Mucosa of descending colon (tissue), 3 donors: ENCODE measurements around the gene RPS6KA5. TPM values are rescaled to one million over a fixed set of nuclear protein-coding genes. Genes with fewer than 3 reads are reported as not detected.

Experiments
- ATAC-seq: fragments of 200-7000 bp; cut with Tn5 transposase; one replicate; pipeline ENCODE4 v1.9.1; 2020; ENCODE audit warnings: mild to moderate bottlenecking, moderate library complexity
- DNase-seq, 3 donors: peaks; one replicate each; pipeline ENCODE4 v3.0.0-alpha.2; 2020
- H3K36me3 ChIP-seq: fragments of 200-600 bp; one replicate; pipeline ENCODE4 v1.8.0; 2021; ENCODE audit warnings: low read depth, mild to moderate bottlenecking
- H3K4me1 ChIP-seq: fragments of 200-600 bp; one replicate; pipeline ENCODE4 v1.8.0; 2021; ENCODE audit warnings: low read depth, mild to moderate bottlenecking
- H3K4me3 ChIP-seq: fragments of 200-600 bp; one replicate; pipeline ENCODE4 v1.8.0; 2021; ENCODE audit warnings: mild to moderate bottlenecking
- H3K9me3 ChIP-seq: fragments of 200-600 bp; one replicate; pipeline ENCODE4 v1.8.0; 2021; ENCODE audit warnings: mild to moderate bottlenecking
- intact Hi-C, 2 donors: fragments of 100-400 bp; cut with DNase I in 1 of 2; cut with micrococcal nuclease in 1 of 2; formaldehyde crosslinking; loops; one replicate each; pipeline versions ENCODE4 v1.11.0 to v1.11.1; 2022; cut with DNase I, micrococcal nuclease
- total RNA-seq, 3 donors: library from RNA; stranded (reverse); fragmentation: NEBNext Ultra II Directional in 2 of 3; extraction: Animal tissue kit (Norgen Biotek cat#: 25700) in 2 of 3; gene quantifications; one replicate each; pipeline versions ENCODE4 v1.2.1 to v1.2.4, GENCODE V29; 2021 to 2023
- TF ChIP-seq, protein P1 (sequence below): fragments of 200-600 bp; IDR thresholded peaks from one replicate; pipeline ENCODE4 v1.8.0; 2022; ENCODE audit warnings: antibody characterized with exemption, mild to moderate bottlenecking
- donor health status: DM: no; HTN: no; CAD: no; lungs with moderate emphysema.
- donor health status: DM: no; HTN: no; CAD: no.
- donor health status: DM: no; HTN: yes; CAD: no.

The RPS6KA5 gene
- total RNA-seq, 3 donors from 2014 or later, result 25.0 to 41.5 (median 27.2) TPM

DNA sequence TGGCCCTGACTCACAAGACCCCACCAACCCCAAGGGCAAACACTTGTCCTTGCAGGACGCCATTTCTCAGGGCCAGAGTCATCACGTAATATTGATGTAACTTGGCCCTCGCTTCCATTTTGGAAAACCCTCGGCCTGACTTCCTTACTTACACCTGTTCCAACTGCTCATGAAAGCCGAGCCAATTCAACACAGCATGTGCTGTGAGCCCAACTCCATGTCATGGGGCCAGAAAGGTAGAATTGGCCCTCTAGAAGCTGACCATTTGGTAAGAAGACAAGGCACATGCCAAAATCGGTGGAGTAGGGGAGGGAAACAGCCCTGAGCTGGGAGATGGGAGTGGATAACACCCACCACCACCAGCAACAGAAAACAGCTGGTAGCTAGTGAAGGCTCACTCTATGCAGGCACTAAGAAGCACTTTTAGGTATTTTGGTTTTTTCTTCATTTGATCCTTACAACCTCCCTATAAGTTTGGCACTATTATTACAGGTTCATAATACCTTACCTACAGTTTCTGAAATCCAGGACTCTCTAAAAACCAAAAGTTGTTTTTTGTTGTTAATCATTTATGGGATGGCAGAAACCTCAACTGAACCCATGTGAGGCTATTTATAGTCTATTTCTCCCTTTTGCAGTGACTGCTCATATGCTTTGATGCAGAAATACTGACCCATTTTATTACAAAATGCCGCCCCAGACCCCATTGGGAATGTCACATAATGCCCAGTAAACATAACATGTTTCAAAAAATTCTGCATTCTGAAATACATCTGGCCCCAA is 250.7 kb downstream of the RPS6KA5 start:
- H3K4me3 ChIP-seq, result no peak overlapping the region
- DNase-seq (no peak), ATAC-seq (no peak)
- H3K4me1 ChIP-seq, result peaks cover 7% of the 10 kb centered on the region
- TF ChIP-seq, protein P1, sequence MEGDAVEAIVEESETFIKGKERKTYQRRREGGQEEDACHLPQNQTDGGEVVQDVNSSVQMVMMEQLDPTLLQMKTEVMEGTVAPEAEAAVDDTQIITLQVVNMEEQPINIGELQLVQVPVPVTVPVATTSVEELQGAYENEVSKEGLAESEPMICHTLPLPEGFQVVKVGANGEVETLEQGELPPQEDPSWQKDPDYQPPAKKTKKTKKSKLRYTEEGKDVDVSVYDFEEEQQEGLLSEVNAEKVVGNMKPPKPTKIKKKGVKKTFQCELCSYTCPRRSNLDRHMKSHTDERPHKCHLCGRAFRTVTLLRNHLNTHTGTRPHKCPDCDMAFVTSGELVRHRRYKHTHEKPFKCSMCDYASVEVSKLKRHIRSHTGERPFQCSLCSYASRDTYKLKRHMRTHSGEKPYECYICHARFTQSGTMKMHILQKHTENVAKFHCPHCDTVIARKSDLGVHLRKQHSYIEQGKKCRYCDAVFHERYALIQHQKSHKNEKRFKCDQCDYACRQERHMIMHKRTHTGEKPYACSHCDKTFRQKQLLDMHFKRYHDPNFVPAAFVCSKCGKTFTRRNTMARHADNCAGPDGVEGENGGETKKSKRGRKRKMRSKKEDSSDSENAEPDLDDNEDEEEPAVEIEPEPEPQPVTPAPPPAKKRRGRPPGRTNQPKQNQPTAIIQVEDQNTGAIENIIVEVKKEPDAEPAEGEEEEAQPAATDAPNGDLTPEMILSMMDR, result no peak
- H3K36me3 ChIP-seq, result no peaks in the 10 kb centered on the region
- intact Hi-C loops, result no loop called here
- H3K9me3 ChIP-seq, result no peaks in the 10 kb centered on the region

DNA sequence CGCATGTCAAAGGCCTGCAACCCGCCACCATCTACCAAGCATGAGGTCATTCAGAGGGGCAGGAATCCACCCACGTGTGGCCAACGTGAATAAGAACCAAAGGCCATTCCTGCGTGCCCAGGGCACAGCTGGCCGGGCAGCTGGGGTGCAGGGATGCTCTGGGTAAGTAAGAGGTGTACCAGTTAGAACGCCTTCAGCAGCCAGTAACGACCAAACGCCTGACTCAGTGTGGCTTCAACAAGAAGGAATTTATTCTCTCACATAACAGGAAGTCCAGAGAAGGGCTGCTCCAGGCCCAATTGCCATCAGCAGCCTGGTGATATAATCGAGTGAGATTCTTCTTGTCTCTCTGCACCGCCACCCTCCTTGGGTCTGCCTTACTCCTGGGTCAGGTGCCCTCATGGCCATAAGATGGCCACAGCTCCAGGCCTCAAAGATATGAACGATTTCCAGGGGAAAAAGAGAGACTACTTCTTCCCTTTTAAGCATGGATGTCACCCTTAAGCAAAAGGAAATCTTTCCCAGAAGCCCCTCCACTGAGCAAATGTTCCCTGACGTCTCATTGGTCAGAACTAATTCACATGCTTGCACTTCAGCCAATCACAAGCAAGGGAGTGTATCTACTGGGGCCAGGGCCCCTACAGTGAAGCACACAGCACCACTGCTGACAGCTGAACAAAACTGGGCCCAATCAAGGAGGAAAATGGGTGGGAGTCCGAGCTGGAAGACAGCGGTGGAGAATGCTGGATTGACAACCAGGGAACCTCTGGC is 251.5 kb downstream of the RPS6KA5 start:
- Histone ChIP-seq H3K36me3 (no peaks in the 10 kb centered on the region), H3K9me3 (no peaks in the 10 kb centered on the region), H3K4me3 (no peak overlapping the region), H3K4me1 (peaks cover 7% of the 10 kb centered on the region)
- intact Hi-C loops, result no loop called here
- DNase-seq (no peak), ATAC-seq (no peak)
- TF ChIP-seq, protein P1, result no peak

DNA sequence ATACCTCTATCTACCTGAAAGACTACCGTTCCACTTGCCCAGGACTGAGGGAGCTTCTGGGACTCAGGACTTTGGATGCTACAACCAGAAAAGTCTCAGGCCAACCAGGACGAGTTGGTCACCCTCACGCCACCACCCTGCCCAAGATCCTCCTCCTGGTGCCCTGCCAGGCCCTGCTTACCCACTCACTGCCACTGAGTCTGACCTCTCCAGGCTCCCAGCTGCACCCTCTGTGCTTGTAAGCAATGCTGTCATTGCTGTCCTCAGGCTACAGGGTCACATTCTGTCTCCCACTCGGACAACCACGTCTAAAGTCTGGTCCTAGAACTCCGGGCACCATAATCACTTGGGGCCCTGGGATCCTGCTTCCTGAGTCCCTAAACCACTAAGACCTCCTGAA is 253.4 kb downstream of the RPS6KA5 start:
- ATAC-seq (no peak), DNase-seq (no peak)
- Histone ChIP-seq H3K9me3 (no peaks in the 10 kb centered on the region), H3K4me1 (peaks cover 7% of the 10 kb centered on the region), H3K4me3 (no peak overlapping the region), H3K36me3 (no peaks in the 10 kb centered on the region)
- TF ChIP-seq, protein P1, result no peak
- intact Hi-C loops, result no loop called here

DNA sequence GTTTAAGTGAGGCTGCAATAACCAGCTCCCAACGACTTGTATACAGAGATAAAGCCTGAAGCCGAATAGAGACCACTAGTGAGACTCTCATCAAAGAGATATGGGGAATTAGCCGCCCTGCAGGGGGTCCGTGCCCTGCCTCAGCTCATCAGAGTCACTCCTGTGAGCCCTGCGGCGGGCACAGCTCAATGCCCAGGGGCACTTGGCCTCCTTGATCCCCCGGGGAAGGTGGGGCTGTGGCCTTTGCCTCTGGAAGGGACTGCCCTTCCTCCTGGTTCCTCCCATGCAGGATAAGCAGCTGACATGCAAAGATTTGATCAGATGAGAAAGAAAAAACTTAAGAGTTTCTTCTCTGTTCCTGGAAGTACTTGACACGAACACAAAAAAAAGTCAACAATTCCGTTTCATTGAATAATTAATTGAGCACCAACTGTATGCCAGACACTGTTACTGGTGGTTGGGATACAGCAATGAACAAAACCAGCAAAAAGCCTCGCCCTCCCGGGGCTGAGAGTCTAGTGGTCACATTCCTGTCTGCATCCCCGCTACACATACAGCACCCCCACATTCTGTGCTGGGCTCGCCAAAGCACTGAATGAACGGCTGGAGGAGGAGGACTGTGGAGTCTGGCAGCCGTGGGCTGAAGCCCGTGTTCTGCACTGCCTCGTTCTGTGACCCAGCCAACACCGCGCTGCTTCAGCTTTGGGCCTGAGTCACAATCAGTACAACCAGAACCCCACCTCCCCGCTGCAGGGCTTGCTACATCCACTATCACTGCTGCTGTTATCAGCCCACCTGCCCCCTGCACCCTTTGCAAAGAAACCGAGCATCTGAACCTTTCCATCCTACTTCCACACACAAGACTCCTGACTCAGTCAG is 254.5 kb downstream of the RPS6KA5 start:
- intact Hi-C loops, result no loop called here

DNA sequence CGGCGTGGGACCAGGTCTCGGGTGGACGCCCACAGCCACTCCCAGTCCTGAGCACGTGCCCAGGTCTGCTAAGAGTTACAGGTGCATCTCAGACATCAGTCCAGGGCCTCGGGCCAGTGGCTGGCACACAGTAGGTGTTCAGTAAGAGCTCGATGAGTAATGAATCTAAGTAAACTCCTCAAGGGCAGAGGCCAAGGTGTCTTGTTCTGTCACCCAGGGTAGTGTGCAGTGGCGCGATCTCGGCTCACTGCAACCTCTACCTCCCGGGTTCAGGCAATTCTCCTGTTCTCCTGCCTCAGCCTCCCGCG is 255.4 kb downstream of the RPS6KA5 start:
- TF ChIP-seq, protein P1, result no peak
- intact Hi-C loops, result no loop called here
- no peak overlapping the region for H3K4me3 ChIP-seq
- ATAC-seq (no peak), DNase-seq (no peak)
- no peaks in the 10 kb centered on the region for H3K36me3 ChIP-seq
- H3K4me1 ChIP-seq, result peaks cover 7% of the 10 kb centered on the region
- H3K9me3 ChIP-seq, result no peaks in the 10 kb centered on the region

More for the DNA sequence above, 254.5 kb downstream of the RPS6KA5 start:
- H3K4me1 ChIP-seq, result peaks cover 7% of the 10 kb centered on the region
- ATAC-seq (no peak), DNase-seq (no peak)
- H3K4me3 ChIP-seq, result no peak overlapping the region
- no peaks in the 10 kb centered on the region for H3K9me3 ChIP-seq
- H3K36me3 ChIP-seq, result no peaks in the 10 kb centered on the region
- TF ChIP-seq, protein P1, result no peak
